ENCODE data around the gene BRAF. TPM values are rescaled to one million over a fixed set of nuclear protein-coding genes. Genes with fewer than 3 reads are reported as not detected.
"Not testable (repeated sequence)": the region's sequence is repeated elsewhere in the genome, so short reads cannot be mapped to it uniquely, and the experiment has no call there.

Gene BRAF
- total RNA-seq, 1 donor = 26.7 TPM

GRCh38 chr7:140881507-140882228, 43.1 kb downstream of the BRAF start:
- DNase-seq (ENCODE audit: low read depth in 2 of 3, low spot score in 2 of 3) = no peak

- no peak for DNase-seq (ENCODE audit: low read depth in 2 of 3, low spot score in 2 of 3)
Observed at GRCh38 chr7:140877249-140877524, 47.5 kb downstream of the BRAF start.

GRCh38 chr7:140876519-140877248, 48.0 kb downstream of the BRAF start:
- DNase-seq (ENCODE audit: low read depth in 2 of 3, low spot score in 2 of 3) = peak in 2 of 3 donors; percentile 29 to 61

- no peak for DNase-seq (ENCODE audit: low read depth in 2 of 3, low spot score in 2 of 3)
Observed at GRCh38 chr7:140873434-140873833, 51.3 kb downstream of the BRAF start.

- no peak for DNase-seq (ENCODE audit: low read depth in 2 of 3, low spot score in 2 of 3)
Observed at GRCh38 chr7:140870003-140870402, 54.7 kb downstream of the BRAF start.

- no peak for DNase-seq (ENCODE audit: low read depth in 2 of 3, low spot score in 2 of 3)
Observed at GRCh38 chr7:140869430-140869829, 55.3 kb downstream of the BRAF start.

GRCh38 chr7:140867467-140868462, 57.0 kb downstream of the BRAF start:
- no peak for DNase-seq (ENCODE audit: low read depth in 2 of 3, low spot score in 2 of 3)

GRCh38 chr7:140866926-140867325, 57.8 kb downstream of the BRAF start:
- no peak for DNase-seq (ENCODE audit: low read depth in 2 of 3, low spot score in 2 of 3)

- no peak for DNase-seq (ENCODE audit: low read depth in 2 of 3, low spot score in 2 of 3)
Observed at GRCh38 chr7:140864732-140865131, 60.0 kb downstream of the BRAF start.

- no peak for DNase-seq (ENCODE audit: low read depth in 2 of 3, low spot score in 2 of 3)
Observed at GRCh38 chr7:140863867-140864266, 60.9 kb downstream of the BRAF start.

- no peak for DNase-seq (ENCODE audit: low read depth in 2 of 3, low spot score in 2 of 3)
Observed at GRCh38 chr7:140863184-140863583, 61.5 kb downstream of the BRAF start.

- DNase-seq (ENCODE audit: low read depth in 2 of 3, low spot score in 2 of 3) = no peak
Observed at GRCh38 chr7:140857048-140857447, 67.7 kb downstream of the BRAF start.

GRCh38 chr7:140841166-140841715, 83.5 kb downstream of the BRAF start:
- peak in 1 of 3 donors; percentile 46 for DNase-seq (ENCODE audit: low read depth in 2 of 3, low spot score in 2 of 3)

- no peak for DNase-seq (ENCODE audit: low read depth in 2 of 3, low spot score in 2 of 3)
Observed at GRCh38 chr7:140831724-140832123, 93.0 kb downstream of the BRAF start.

- DNase-seq (ENCODE audit: low read depth in 2 of 3, low spot score in 2 of 3) = no peak
Observed at GRCh38 chr7:140829720-140830119, 95.0 kb downstream of the BRAF start.

- no peak for DNase-seq (ENCODE audit: low read depth in 2 of 3, low spot score in 2 of 3)
Observed at GRCh38 chr7:140828741-140829140, 96.0 kb downstream of the BRAF start.

- DNase-seq (ENCODE audit: low read depth in 2 of 3, low spot score in 2 of 3) = not testable (repeated sequence)
Observed at GRCh38 chr7:140817383-140817782, 107.3 kb downstream of the BRAF start.

- DNase-seq (ENCODE audit: low read depth in 2 of 3, low spot score in 2 of 3) = peak; percentile 42 to 84 (median 60)
Observed at GRCh38 chr7:140810830-140811556, 113.7 kb downstream of the BRAF start.

- DNase-seq (ENCODE audit: low read depth in 2 of 3, low spot score in 2 of 3) = no peak
Observed at GRCh38 chr7:140810385-140810784, 114.3 kb downstream of the BRAF start.

- no peak for DNase-seq (ENCODE audit: low read depth in 2 of 3, low spot score in 2 of 3)
Observed at GRCh38 chr7:140778975-140779374, 145.8 kb downstream of the BRAF start.
